GM12864 (cell line): ENCODE measurements around the gene LEP.

Experiments used
- DNase-seq: peaks from one replicate; pipeline ENCODE4 v3.0.0-alpha.2; 2011; ENCODE audit warnings: low read depth
- H3K4me3 ChIP-seq: 2 replicates; pipeline ENCODE4 v1.5.1; 2011; ENCODE audit warnings: mild to moderate bottlenecking, low read depth, low read length, control low read depth
- CTCF ChIP-seq: IDR thresholded peaks from 2 replicates; pipeline ENCODE4 v1.5.1; 2011; ENCODE audit warnings: low read depth, mild to moderate bottlenecking, moderate library complexity, low read length, control low read depth, inconsistent platforms; ENCODE audit errors: missing control alignments

Gene LEP

GRCh38 chr7:128259131-128260061 lies 18.3 kb downstream of the LEP start:
- no peak for DNase-seq
- no peak for TF ChIP-seq CTCF
- no peak overlapping the region for H3K4me3 ChIP-seq

- H3K4me3 ChIP-seq = no peak overlapping the region
- no peak for TF ChIP-seq CTCF
- DNase-seq = no peak
Observed at GRCh38 chr7:128260069-128260795, 19.2 kb downstream of the LEP start.

- no peak for TF ChIP-seq CTCF
Observed at GRCh38 chr7:128262273-128263028, 21.4 kb downstream of the LEP start.

GRCh38 chr7:128263420-128263819 lies 22.3 kb downstream of the LEP start:
- DNase-seq = no peak
- TF ChIP-seq CTCF = no peak
- H3K4me3 ChIP-seq = no peak overlapping the region

More at GRCh38 chr7:128262273-128263028, 21.4 kb downstream of the LEP start:
- no peak for DNase-seq
- no peak overlapping the region for H3K4me3 ChIP-seq

- DNase-seq = no peak
- no peak overlapping the region for H3K4me3 ChIP-seq
- no peak for TF ChIP-seq CTCF
Observed at GRCh38 chr7:128264477-128264876, 23.4 kb downstream of the LEP start.

- no peak for TF ChIP-seq CTCF
- no peak overlapping the region for H3K4me3 ChIP-seq
- no peak for DNase-seq
Observed at GRCh38 chr7:128265156-128265905, 24.3 kb downstream of the LEP start.
